NCI-H2227 (cell line): Measurements from ENCODE around the gene AXIN1.
"Not testable (repeated sequence)": the region's sequence is repeated elsewhere in the genome, so short reads cannot be mapped to it uniquely, and the experiment has no call there.

Source experiments
- DNase-seq: peaks from one replicate; lab custom pipeline; 2025; ENCODE audit not compliant: unreplicated experiment; lab: John Stamatoyannopoulos, UW

Gene AXIN1

GRCh38 chr16:268141-269053 is 84.1 kb downstream of the AXIN1 start:
- no peak for DNase-seq

- not testable (repeated sequence) for DNase-seq
These were observed 85.0 kb downstream of the AXIN1 start for GRCh38 chr16:267562-267961.

GRCh38 chr16:266258-267164 is 86.0 kb downstream of the AXIN1 start:
- DNase-seq = no peak

GRCh38 chr16:265711-266110 is 86.8 kb downstream of the AXIN1 start:
- no peak for DNase-seq

- no peak for DNase-seq
These were observed 87.5 kb downstream of the AXIN1 start for GRCh38 chr16:265002-265529.

GRCh38 chr16:264440-264951 is 88.0 kb downstream of the AXIN1 start:
- no peak for DNase-seq

GRCh38 chr16:263944-264343 is 88.6 kb downstream of the AXIN1 start:
- DNase-seq = no peak

- no peak for DNase-seq
These were observed 89.2 kb downstream of the AXIN1 start for GRCh38 chr16:263182-263774.

- DNase-seq = no peak
These were observed 90.3 kb downstream of the AXIN1 start for GRCh38 chr16:262121-262745.

- no peak for DNase-seq
These were observed 91.4 kb downstream of the AXIN1 start for GRCh38 chr16:261031-261691.

GRCh38 chr16:260326-260725 is 92.2 kb downstream of the AXIN1 start:
- DNase-seq = no peak

GRCh38 chr16:259814-260253 is 92.7 kb downstream of the AXIN1 start:
- no peak for DNase-seq

GRCh38 chr16:259226-259625 is 93.3 kb downstream of the AXIN1 start:
- no peak for DNase-seq

GRCh38 chr16:258091-258490 is 94.4 kb downstream of the AXIN1 start:
- DNase-seq = not testable (repeated sequence)

- no peak for DNase-seq
These were observed 97.3 kb downstream of the AXIN1 start for GRCh38 chr16:255183-255582.

- no peak for DNase-seq
These were observed 98.1 kb downstream of the AXIN1 start for GRCh38 chr16:254461-254860.

GRCh38 chr16:253833-254232 is 98.7 kb downstream of the AXIN1 start:
- DNase-seq = no peak

GRCh38 chr16:252366-253337 is 99.9 kb downstream of the AXIN1 start:
- no peak for DNase-seq

- DNase-seq = no peak
These were observed 103.1 kb downstream of the AXIN1 start for GRCh38 chr16:249431-249830.
